ENCODE data around the gene SEMA4C. TPM values are rescaled to one million over a fixed set of nuclear protein-coding genes. Genes with fewer than 3 reads are reported as not detected.

Gene SEMA4C
- total RNA-seq, 1 donor from 2014 or later: 42.3 TPM

- no peak for DNase-seq (ENCODE audit: low spot score)
Measured at GRCh38 chr2:96881349-96882195, 11.7 kb upstream of the SEMA4C start.

GRCh38 chr2:96880891-96881273 lies 11.0 kb upstream of the SEMA4C start:
- no peak for DNase-seq (ENCODE audit: low spot score)

- DNase-seq (ENCODE audit: low spot score): no peak
Measured at GRCh38 chr2:96879545-96880040, 9.7 kb upstream of the SEMA4C start.

GRCh38 chr2:96878796-96879544 lies 9.1 kb upstream of the SEMA4C start:
- no peak for DNase-seq (ENCODE audit: low spot score)

GRCh38 chr2:96878171-96878570 lies 8.3 kb upstream of the SEMA4C start:
- DNase-seq (ENCODE audit: low spot score): no peak

- DNase-seq (ENCODE audit: low spot score): no peak
Measured at GRCh38 chr2:96877631-96878092, 7.8 kb upstream of the SEMA4C start.

GRCh38 chr2:96877042-96877451 lies 7.2 kb upstream of the SEMA4C start:
- no peak for DNase-seq (ENCODE audit: low spot score)

GRCh38 chr2:96876269-96877041 lies 6.6 kb upstream of the SEMA4C start:
- no peak for DNase-seq (ENCODE audit: low spot score)

GRCh38 chr2:96875498-96876268 lies 5.8 kb upstream of the SEMA4C start:
- no peak for DNase-seq (ENCODE audit: low spot score)

GRCh38 chr2:96874198-96874831 lies 4.4 kb upstream of the SEMA4C start:
- no peak for DNase-seq (ENCODE audit: low spot score)

- DNase-seq (ENCODE audit: low spot score): no peak
Measured at GRCh38 chr2:96873651-96874096, 3.8 kb upstream of the SEMA4C start.

GRCh38 chr2:96872591-96873349 lies 2.9 kb upstream of the SEMA4C start:
- no peak for DNase-seq (ENCODE audit: low spot score)

- DNase-seq (ENCODE audit: low spot score): no peak
Measured at GRCh38 chr2:96870626-96871255, 861 bp upstream of the SEMA4C start.

- peak; percentile 64 for DNase-seq (ENCODE audit: low spot score)
Measured at GRCh38 chr2:96869281-96869821, 529 bp downstream of the SEMA4C start.

- peak; percentile 80 for DNase-seq (ENCODE audit: low spot score)
Measured at GRCh38 chr2:96868555-96869280, 1.2 kb downstream of the SEMA4C start.

- DNase-seq (ENCODE audit: low spot score): no peak
Measured at GRCh38 chr2:96867756-96868554, 1.9 kb downstream of the SEMA4C start.

GRCh38 chr2:96866986-96867755 lies 2.7 kb downstream of the SEMA4C start:
- DNase-seq (ENCODE audit: low spot score): no peak
